Uterus (tissue), 2 donors: Measurements from ENCODE around the gene SERPINA5.

Experiments used
- CTCF ChIP-seq, 4 experiments: fragments of 200-600 bp in 2 of 4; fragments of 450-650 bp in 2 of 4; sonication (generic) in 2 of 4; IDR thresholded peaks; one replicate each; pipeline ENCODE4 v1.5.1; 2016 to 2019; ENCODE audit warnings: antibody characterized with exemption in 4 of 4, mild to moderate bottlenecking in 2 of 4, moderate library complexity in 1 of 4
- POLR2A ChIP-seq, 2 donors: fragments of 450-650 bp; IDR thresholded peaks; one replicate each; pipeline ENCODE4 v1.6.1; 2016; ENCODE audit warnings: antibody characterized with exemption in 2 of 2, mild to moderate bottlenecking in 1 of 2, moderate library complexity in 1 of 2

- TF ChIP-seq CTCF (IDR thresholded peaks at IDR 0.05) (no peak), POLR2A (IDR thresholded peaks at IDR 0.05) (no peak)
Observed at GRCh38 chr14:94569381-94570001, 11.7 kb upstream of the SERPINA5 start.
